Suprapubic skin (tissue), 4 donors: ENCODE data around the gene EMC8.

Experiments
- EP300 ChIP-seq: sonication (generic); formaldehyde crosslinking; IDR thresholded peaks from one replicate; pipeline ENCODE4 v1.6.1; 2017; ENCODE audit warnings: antibody characterized with exemption
- POLR2A ChIP-seq, 2 donors: fragments of 450-650 bp; IDR thresholded peaks; one replicate each; pipeline ENCODE4 v1.6.1; 2017; ENCODE audit warnings: antibody characterized with exemption in 2 of 2, mild to moderate bottlenecking in 2 of 2, moderate library complexity in 2 of 2
- POLR2AphosphoS5 ChIP-seq, 3 donors: sonication (generic); formaldehyde crosslinking; IDR thresholded peaks; one replicate each; pipeline ENCODE4 v1.6.1; 2017; ENCODE audit warnings: antibody characterized with exemption in 3 of 3
- TF ChIP-seq, protein P1 (sequence below), 2 donors: fragments of 200-600 bp in 1 of 2; fragments of 450-650 bp in 1 of 2; sonication (generic) in 1 of 2; IDR thresholded peaks; one replicate each; pipeline ENCODE4 v1.5.1; 2016 to 2019; ENCODE audit warnings: antibody characterized with exemption in 2 of 2, mild to moderate bottlenecking in 1 of 2, moderate library complexity in 1 of 2

DNA sequence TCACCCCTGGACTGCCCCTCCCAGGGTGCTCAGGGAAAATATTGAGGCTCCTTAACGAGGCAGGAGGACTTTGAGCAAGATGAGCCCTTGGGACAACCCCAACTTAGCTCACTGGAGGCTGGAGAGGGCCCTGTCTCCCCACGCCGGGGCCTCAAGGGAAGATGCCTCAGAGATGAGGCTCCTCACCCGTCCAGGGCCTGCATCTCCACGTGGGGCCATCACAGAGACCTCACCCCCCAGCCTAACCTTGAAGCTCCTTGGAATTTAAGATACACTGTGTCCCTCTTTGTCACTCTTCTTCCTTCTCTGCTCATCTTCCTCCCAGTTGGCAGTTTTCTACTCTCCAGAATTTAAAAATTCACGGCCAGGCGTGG, 11.4 kb upstream of the EMC8 start:
- TF ChIP-seq, protein P1, sequence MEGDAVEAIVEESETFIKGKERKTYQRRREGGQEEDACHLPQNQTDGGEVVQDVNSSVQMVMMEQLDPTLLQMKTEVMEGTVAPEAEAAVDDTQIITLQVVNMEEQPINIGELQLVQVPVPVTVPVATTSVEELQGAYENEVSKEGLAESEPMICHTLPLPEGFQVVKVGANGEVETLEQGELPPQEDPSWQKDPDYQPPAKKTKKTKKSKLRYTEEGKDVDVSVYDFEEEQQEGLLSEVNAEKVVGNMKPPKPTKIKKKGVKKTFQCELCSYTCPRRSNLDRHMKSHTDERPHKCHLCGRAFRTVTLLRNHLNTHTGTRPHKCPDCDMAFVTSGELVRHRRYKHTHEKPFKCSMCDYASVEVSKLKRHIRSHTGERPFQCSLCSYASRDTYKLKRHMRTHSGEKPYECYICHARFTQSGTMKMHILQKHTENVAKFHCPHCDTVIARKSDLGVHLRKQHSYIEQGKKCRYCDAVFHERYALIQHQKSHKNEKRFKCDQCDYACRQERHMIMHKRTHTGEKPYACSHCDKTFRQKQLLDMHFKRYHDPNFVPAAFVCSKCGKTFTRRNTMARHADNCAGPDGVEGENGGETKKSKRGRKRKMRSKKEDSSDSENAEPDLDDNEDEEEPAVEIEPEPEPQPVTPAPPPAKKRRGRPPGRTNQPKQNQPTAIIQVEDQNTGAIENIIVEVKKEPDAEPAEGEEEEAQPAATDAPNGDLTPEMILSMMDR (IDR thresholded peaks at IDR 0.05), result no peak
- no peak for TF ChIP-seq POLR2A (IDR thresholded peaks at IDR 0.05)
- TF ChIP-seq POLR2AphosphoS5 (IDR thresholded peaks at IDR 0.05), result no peak
- TF ChIP-seq EP300, result no peak
